Measurements from ENCODE around the gene ELAVL3.
"Not testable (repeated sequence)": the region's sequence is repeated elsewhere in the genome, so short reads cannot be mapped to it uniquely, and the experiment has no call there.

The ELAVL3 gene

DNA sequence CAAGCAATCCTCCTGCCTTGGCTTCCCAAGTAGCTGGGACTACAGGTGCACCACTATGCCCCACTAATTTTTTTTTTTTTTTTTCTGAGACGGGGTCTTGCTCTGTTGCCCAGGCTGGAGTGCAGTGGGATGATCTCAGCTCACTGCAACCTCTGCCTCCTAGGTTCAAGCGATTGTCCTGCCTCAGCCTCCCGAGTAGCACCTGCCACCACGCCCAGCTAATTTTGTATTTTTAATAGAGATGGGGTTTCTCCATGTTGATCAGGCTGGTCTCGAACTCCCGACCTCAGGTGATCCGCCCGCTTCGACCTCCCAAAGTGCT lies 25.7 kb downstream of the ELAVL3 start:
- peaks cover 37% of the 10 kb centered on the region for H3K27me3 Mint-ChIP-seq
- H3K36me3 Mint-ChIP-seq, H3K9me3 Mint-ChIP-seq, ATAC-seq, H3K27ac Mint-ChIP-seq, H3K4me3 Mint-ChIP-seq: not testable (repeated sequence)
- peaks cover 19% of the 10 kb centered on the region for H3K4me1 Mint-ChIP-seq

DNA sequence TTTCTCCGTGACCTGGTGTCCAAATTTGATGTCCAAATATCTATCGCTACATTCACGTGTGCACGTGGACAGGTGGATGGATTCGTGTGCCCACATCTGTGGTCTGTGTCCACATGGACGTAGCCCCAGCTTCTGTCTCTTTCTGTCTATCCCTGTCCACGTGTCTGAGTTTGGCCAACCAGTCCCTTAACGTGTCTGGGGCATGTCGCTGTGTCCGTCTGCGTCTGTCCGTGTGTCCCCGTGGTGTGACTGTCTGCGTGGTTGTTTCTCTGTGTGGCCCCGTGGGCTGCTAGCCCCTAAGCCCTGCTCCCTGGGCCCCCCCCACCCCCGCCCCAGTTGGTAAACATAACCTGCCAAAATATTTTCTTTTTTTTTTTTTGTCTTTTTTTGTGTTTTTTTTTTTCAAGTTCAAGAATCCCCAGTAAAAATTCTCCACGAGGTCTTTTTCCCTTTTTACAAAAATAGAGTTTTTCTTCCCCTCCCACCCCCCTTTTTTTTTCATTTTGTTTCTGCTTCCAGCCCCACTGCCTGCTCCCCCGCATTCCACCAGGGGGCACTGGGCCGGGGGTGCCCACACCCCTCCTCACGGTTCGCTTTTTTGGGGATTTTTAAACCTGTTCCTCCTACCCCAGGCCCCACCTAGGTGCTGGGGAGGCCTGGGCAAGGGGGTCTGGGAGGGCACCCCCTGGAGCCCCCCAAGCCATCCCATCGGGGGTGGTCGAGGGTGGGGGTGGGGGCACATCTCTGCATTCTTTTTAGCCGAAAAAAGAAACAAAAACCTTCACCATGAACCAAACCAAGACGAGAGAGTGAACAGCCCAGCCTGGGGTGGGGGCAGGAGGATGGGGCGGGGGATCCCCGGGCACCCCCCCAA lies 27.1 kb downstream of the ELAVL3 start:
- no peak overlapping the region for H3K27ac Mint-ChIP-seq
- peaks cover 27% of the 10 kb centered on the region for H3K27me3 Mint-ChIP-seq
- no peak overlapping the region for H3K4me3 Mint-ChIP-seq
- peaks cover 19% of the 10 kb centered on the region for H3K4me1 Mint-ChIP-seq
- peaks cover 23% of the 10 kb centered on the region for H3K36me3 Mint-ChIP-seq
- no peaks in the 10 kb centered on the region for H3K9me3 Mint-ChIP-seq
- ATAC-seq = peak; percentile 9

DNA sequence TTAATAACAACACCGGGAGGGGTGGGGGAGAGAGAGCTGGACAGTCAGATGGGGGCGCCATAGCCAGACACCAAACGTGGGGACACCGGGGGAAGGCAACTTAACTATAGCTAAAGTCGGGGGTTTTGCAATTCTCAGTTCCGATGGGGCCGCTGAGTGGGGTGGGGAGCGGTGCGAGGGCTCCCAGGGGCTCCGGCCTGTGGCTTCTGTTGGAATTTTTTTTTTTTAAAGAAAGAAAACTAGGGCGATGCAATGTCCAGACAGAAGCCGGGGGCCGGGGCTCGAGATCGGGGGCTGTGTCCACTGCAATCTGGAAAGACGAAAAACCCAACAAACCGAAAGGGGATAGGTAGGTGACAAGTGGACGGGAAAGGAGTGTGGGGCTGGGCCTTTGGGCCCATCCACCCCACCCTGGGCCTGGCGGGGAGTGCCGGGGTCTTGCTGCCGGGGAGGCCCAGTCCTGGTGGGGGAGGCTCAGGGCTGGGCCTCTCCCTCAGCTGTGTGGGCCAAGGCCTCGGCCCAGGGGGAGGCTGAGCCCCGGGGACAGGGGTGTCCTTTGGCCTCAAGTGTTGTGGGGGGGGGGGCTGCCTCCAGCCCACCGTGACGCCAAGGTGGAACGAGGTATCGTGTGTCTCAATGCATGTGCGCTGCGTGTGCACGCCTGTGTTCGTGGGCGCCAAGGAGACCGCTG lies 28.1 kb downstream of the ELAVL3 start:
- Mint-ChIP-seq H3K27me3 (peaks cover 17% of the 10 kb centered on the region), H3K9me3 (no peaks in the 10 kb centered on the region), H3K27ac (peak overlapping the region; percentile 58), H3K4me3 (peak overlapping the region; percentile 44), H3K4me1 (peaks cover 19% of the 10 kb centered on the region), H3K36me3 (peaks cover 28% of the 10 kb centered on the region)
- no peak for ATAC-seq

DNA sequence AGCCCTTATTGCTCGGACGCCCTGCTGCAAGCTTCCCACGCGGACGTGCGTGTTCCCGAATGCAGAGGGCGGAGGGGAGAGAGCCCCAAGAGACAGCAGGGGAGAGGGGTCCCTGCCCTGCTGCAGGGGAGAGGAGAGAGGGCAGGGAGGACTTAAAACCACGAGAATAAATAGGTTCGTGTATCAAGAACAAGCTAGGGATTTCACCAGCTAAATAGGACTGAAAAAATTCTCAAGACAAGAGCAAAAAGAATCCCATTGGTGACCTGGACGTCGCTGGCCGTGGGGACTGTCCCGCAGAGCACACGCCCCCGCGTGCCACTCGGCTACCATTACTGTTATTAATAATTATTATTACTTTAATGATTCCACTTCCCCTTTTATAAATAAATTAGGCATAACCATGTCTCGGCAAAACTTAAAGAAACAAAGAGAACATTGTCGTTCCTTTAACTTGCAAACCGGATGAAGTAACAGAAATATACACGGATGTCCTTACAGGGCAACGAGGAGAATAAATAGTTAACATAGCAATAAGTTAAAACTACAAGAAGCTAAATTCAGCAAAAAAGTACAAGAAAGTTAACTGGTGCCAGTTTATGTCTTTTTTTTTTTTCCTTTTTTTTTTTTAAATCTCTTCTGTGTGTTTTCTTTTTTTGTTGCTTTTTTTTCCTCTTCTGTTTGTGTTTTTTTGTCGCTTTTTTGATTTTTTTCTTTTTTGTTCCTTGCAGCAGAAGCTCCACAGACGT lies 28.8 kb downstream of the ELAVL3 start:
- Mint-ChIP-seq H3K27me3 (peaks cover 12% of the 10 kb centered on the region), H3K9me3 (no peaks in the 10 kb centered on the region), H3K4me3 (peak overlapping the region; percentile 44), H3K4me1 (peaks cover 19% of the 10 kb centered on the region), H3K27ac (peak overlapping the region; percentile 58), H3K36me3 (peaks cover 32% of the 10 kb centered on the region)
- ATAC-seq = peak; percentile 21

DNA sequence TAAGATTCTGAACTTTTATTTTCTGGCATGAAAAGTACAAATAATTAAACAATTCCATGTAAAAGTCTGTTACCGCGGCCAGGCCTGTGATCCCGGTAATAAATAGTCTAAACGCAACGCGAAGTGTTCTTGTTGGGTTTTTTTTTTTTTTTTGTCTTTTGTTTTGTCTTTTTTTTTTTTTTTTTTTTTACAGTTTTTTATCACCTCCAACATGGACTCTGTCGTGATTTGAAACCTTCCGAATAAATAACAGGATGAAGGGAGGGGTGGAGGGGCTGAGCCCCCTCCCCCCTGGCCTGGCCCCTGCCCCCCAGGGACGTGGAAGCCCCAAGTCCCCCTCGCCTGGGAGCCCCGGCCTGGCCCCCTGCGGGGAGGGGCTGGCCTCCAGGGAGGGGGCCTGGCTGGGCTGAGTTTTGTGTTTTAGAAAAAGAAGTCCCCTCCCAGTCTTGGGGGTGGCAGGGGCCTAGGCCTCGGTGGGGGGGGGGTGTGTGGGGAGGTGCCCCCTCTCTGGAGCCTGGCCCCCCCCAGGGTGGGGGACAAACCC lies 29.4 kb downstream of the ELAVL3 start:
- Mint-ChIP-seq H3K36me3 (peaks cover 39% of the 10 kb centered on the region), H3K4me1 (peaks cover 19% of the 10 kb centered on the region), H3K27me3 (peaks cover 12% of the 10 kb centered on the region), H3K27ac (no peak overlapping the region), H3K4me3 (no peak overlapping the region), H3K9me3 (no peaks in the 10 kb centered on the region)
- no peak for ATAC-seq

DNA sequence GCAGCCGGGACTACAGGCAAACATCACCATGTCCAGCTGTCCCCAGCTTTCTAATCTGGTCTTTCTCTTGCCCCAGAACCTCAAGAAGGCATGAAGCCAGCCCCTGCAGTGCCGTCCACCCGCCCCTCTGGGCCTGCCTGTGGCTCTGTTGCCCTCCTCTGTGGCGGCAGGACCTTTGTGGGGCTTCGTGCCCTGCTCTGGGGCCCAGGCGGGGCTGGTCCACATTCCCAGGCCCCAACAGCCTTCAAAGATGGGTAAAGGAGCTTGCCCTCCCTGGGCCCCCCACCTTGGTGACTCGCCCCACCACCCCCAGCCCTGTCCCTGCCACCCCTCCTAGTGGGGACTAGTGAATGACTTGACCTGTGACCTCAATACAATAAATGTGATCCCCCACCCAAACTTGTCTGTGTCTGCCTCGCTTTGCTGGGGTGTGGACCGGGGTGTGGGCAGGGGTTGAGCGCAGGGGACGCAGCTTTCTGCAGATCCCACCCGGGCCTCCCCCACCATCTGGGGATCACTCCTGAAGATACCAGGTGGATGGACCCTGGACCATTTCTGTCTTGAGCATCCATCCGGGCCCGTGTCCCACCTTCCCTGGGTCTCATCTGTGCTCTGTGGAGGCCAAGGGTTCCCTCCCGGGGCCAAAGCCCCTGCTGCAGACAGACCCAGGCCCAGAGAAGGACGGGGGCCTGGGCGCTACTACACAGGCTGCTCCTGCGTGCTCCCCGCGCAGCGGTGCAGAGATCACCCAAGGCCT lies 30.1 kb downstream of the ELAVL3 start:
- Mint-ChIP-seq H3K9me3 (no peaks in the 10 kb centered on the region), H3K36me3 (peaks cover 42% of the 10 kb centered on the region), H3K4me1 (peaks cover 19% of the 10 kb centered on the region), H3K27ac (no peak overlapping the region), H3K27me3 (peaks cover 12% of the 10 kb centered on the region), H3K4me3 (no peak overlapping the region)
- ATAC-seq = no peak

DNA sequence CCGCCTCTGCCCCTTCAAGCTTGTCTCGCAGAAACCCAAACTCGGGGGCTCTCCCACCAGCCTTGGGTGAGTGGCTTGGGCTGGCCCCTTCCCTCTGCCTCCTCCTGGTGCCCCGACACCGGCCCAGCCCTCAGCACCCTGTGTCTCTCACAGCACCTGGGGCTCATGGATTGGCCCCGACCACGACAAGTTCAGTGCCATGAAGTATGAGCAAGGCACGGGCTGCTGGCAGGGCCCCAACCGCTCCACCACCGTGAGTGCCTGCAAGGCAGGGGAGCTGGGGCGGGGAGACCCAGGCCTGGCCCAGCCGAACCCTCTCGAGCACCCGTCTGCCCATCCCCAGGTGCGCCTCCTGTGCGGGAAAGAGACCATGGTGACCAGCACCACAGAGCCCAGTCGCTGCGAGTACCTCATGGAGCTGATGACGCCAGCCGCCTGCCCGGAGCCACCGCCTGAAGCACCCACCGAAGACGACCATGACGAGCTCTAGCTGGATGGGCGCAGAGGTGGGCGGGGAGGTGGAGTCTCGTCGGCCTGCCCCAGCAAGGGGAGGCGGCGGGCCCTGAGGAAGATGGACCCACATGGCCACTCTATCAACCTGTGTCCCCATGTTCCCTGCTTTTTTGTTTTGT lies 31.8 kb downstream of the ELAVL3 start:
- H3K36me3 Mint-ChIP-seq = peaks cover 59% of the 10 kb centered on the region
- no peak for ATAC-seq
- peaks cover 30% of the 10 kb centered on the region for H3K4me1 Mint-ChIP-seq
- no peak overlapping the region for H3K4me3 Mint-ChIP-seq
- no peaks in the 10 kb centered on the region for H3K9me3 Mint-ChIP-seq
- peaks cover 12% of the 10 kb centered on the region for H3K27me3 Mint-ChIP-seq
- no peak overlapping the region for H3K27ac Mint-ChIP-seq

DNA sequence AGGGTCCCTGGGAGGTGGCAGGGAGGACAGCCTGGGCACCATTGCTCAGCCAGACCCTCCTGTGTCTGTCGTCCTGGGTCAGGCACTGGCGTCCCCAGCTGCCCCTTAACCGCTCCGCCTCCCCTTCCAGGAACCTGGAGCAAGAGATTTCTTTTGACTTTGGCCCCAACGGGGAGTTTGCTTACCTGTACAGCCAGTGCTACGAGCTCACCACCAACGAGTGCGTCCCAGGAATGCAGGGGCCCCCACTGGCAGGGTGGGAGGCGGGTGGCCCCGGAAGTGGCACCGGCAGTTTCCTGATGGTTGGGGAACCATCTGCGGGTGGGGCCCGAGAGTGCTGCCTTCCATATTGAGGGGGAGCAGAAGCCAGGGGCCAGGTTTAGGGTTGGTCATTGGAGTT lies 32.4 kb downstream of the ELAVL3 start:
- H3K27me3 Mint-ChIP-seq = peaks cover 12% of the 10 kb centered on the region
- H3K36me3 Mint-ChIP-seq = peaks cover 62% of the 10 kb centered on the region
- H3K9me3 Mint-ChIP-seq = no peaks in the 10 kb centered on the region
- H3K4me3 Mint-ChIP-seq = no peak overlapping the region
- peaks cover 32% of the 10 kb centered on the region for H3K4me1 Mint-ChIP-seq
- H3K27ac Mint-ChIP-seq = no peak overlapping the region
- no peak for ATAC-seq

DNA sequence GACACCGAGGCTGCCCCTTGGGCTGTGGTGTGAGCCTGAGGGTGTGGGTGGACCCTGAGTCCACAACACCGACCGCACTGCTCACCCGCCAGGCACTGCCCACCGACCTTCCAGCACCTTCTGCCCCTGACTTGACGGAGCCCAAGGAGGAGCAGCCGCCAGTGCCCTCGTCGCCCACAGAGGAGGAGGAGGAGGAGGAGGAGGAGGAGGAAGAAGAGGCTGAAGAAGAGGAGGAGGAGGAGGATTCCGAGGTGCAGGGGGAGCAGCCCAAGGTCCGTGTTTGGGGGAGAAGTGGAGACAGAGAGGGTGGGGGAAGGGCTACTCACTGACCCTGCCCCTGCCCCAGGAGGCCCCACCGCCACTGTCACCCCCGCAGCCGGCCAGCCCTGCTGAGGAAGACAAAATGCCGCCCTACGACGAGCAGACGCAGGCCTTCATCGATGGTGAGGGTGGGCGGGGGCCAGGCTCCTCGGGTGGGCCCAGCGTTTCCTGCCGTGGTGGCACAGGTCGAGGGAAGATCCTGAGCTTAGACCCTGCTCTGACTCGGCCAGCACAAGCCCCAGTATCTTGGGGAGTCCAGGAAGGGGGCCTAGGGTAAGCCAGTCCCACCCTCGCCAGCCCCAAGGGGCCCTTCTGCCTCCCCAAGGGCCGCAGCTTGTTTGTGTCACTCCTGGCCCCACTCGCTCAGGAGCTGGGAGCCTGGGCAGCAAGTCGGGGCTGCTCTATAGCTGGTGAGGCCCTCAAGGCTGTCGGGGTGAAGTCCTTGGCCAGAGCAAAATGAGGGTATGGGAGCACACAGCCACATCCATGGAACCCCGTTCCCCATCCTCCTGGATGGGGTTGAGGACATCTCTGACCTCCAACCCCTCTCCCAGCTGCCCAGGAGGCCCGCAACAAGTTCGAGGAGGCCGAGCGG lies 33.2 kb downstream of the ELAVL3 start:
- Mint-ChIP-seq H3K9me3 (no peaks in the 10 kb centered on the region), H3K36me3 (peaks cover 62% of the 10 kb centered on the region), H3K27ac (no peak overlapping the region), H3K4me3 (no peak overlapping the region), H3K4me1 (peaks cover 30% of the 10 kb centered on the region), H3K27me3 (peaks cover 7% of the 10 kb centered on the region)
- ATAC-seq = no peak

DNA sequence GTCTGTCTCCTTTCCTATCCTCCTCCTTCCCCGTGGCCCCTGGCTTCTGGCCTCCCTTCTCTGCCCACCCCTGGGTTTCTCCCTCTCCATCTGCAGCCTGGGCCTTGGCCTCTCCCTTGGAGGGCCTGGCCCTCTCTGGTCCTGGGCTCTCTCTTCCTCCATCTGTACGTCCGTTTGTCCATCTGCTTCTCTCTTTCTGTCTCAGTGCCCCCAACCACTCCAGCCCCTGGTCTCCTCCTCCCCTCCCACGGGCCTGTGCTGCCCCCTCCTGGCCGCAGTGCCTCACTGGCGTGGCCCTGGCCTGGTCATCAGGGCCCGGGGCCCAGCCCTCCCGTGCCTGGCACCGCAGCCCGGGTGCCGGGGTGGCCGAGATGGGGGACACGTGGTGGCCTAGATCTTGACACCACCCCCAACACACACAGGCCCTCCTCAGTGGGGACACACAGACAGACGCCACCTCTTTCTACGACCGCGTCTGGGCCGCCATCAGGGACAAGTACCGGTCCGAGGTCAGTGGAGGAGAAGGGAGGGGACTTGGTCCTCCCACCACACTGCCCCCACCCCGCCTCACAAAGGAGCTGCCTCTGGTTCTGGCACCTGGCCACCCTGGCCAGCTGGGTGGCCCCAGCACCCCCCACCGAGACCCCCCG lies 34.1 kb downstream of the ELAVL3 start:
- no peak overlapping the region for H3K27ac Mint-ChIP-seq
- peaks cover 69% of the 10 kb centered on the region for H3K36me3 Mint-ChIP-seq
- peaks cover 28% of the 10 kb centered on the region for H3K4me1 Mint-ChIP-seq
- ATAC-seq = no peak
- no peaks in the 10 kb centered on the region for H3K9me3 Mint-ChIP-seq
- no peak overlapping the region for H3K4me3 Mint-ChIP-seq
- H3K27me3 Mint-ChIP-seq = no peaks in the 10 kb centered on the region

DNA sequence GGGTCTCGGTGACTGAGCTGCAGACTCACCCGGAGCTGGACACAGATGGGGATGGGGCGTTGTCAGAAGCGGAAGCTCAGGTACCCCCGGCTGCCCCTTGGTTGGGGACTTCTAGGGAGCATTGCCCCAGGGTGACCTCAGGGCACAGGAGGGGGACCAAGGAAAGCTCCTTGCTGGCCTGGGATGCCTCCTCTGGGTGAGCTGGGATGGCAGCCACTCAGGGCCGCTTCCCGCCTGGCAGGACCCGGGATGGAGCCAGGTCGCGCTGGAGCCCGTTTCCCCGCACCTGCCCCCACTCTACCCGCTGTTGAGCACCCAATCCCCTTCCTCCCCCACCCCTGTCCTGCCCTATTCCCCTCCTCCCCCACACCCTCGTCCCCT lies 34.6 kb downstream of the ELAVL3 start:
- no peak overlapping the region for H3K27ac Mint-ChIP-seq
- peaks cover 30% of the 10 kb centered on the region for H3K4me1 Mint-ChIP-seq
- ATAC-seq = no peak
- no peaks in the 10 kb centered on the region for H3K27me3 Mint-ChIP-seq
- peaks cover 74% of the 10 kb centered on the region for H3K36me3 Mint-ChIP-seq
- no peaks in the 10 kb centered on the region for H3K9me3 Mint-ChIP-seq
- H3K4me3 Mint-ChIP-seq = no peak overlapping the region

DNA sequence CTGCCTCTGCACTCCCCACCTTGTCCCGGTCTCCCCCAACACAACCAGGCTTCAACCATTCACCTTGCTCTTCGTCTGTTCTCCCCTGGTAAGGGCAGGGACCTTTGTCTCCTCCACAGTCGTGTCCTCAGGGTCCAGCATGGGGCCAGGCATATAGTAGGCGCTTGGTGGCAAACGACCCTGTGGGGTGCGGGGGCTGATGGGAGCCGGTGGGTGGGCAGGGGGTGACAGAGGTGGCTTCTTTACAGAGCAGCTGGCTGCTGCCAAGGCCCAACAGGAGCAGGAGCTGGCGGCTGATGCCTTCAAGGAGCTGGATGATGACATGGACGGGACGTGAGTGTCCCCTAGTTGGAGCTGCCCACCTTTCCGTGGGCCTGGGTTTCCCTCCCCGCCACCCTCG lies 35.7 kb downstream of the ELAVL3 start:
- Mint-ChIP-seq H3K4me1 (peaks cover 30% of the 10 kb centered on the region), H3K4me3 (no peak overlapping the region), H3K27ac (no peak overlapping the region), H3K27me3 (no peaks in the 10 kb centered on the region), H3K36me3 (peaks cover 73% of the 10 kb centered on the region), H3K9me3 (no peaks in the 10 kb centered on the region)
- ATAC-seq = no peak

DNA sequence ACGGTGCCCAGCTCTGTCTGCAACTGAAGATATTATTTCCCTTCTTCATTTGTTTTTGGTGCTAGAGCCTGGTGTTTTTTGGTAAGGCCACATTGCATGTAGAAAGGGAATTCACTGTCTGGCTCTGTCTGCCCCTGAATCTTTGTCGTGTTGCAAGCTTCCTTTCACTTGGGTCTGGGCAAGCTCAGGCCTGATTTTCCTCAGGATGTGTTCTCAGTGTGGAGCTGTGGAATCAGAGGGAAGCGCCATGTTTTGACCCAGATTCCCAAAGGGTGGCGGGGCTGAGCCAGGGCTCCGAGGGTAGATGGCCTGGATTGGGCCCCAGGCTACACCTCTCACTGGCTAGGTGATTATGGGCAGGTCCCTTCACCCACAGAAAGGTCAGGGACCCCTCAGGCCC lies 36.8 kb downstream of the ELAVL3 start:
- no peak for ATAC-seq
- no peak overlapping the region for H3K27ac Mint-ChIP-seq
- H3K4me1 Mint-ChIP-seq = peaks cover 30% of the 10 kb centered on the region
- H3K36me3 Mint-ChIP-seq = peaks cover 64% of the 10 kb centered on the region
- no peaks in the 10 kb centered on the region for H3K9me3 Mint-ChIP-seq
- H3K4me3 Mint-ChIP-seq = no peak overlapping the region
- no peaks in the 10 kb centered on the region for H3K27me3 Mint-ChIP-seq

Measured in stimulated activated memory B cell treated with anti-CD40 and anti-IgM and Interleukin-4, amounts not matched to agents 10 μg/mL and 1 μg/mL and 100 μg/mL, for 72 hours (primary cell).